Measurements from ENCODE around the gene COX6A1. TPM values are rescaled to one million over a fixed set of nuclear protein-coding genes. Genes with fewer than 3 reads are reported as not detected.
A peak's percentile ranks its signal among the peaks of the same experiment; 100 is the strongest.

Gene COX6A1
- polyA plus RNA-seq, 1 donor from 2014 or later = 2,017 TPM

- Histone ChIP-seq H4K20me1 (ENCODE audit: insufficient read depth) (peaks cover 8% of the 10 kb centered on the region), H3K79me2 (replicated peaks; ENCODE audit: insufficient read depth, low read length) (peaks cover 56% of the 10 kb centered on the region), H3K27ac (ENCODE audit: low read length) (peak overlapping the region; percentile 95)
Observed at GRCh38 chr12:120468821-120469449, 31.0 kb downstream of the COX6A1 start.

GRCh38 chr12:120469450-120470149 is 31.7 kb downstream of the COX6A1 start, which contains the start of gene SRSF9:
Gene SRSF9 (minus strand): TSS chr12:120469748. CDS start chr12:120469609, 139 bp downstream.
- H4K20me1 ChIP-seq (ENCODE audit: insufficient read depth) = peaks cover 8% of the 10 kb centered on the region
- no peaks in the 10 kb centered on the region for H3K27me3 ChIP-seq (ENCODE audit: insufficient read depth, low read depth, low read length)
- peak within 1 kb of the TSS; percentile 95 for H3K27ac ChIP-seq (ENCODE audit: low read length)
- H3K4me2 ChIP-seq (ENCODE audit: low read length) = peak within 1 kb of the TSS; percentile 91
- peaks cover 7% of the 10 kb centered on the region for H3F3A ChIP-seq (ENCODE audit: insufficient read depth, low read length, poor library complexity, severe bottlenecking)
- H3K79me2 ChIP-seq (replicated peaks; ENCODE audit: insufficient read depth, low read length) = peaks cover 50% of the 10 kb centered on the region
- H3K9ac ChIP-seq (ENCODE audit: low read length) = peak within 1 kb of the TSS; percentile 95
- peak within 1 kb of the TSS; percentile 97 for H3K4me3 ChIP-seq (ENCODE audit: low read length)
- peaks cover 10% of the 10 kb centered on the region for H3K36me3 ChIP-seq (ENCODE audit: insufficient read depth, low read length)
- H3K9me3 ChIP-seq (ENCODE audit: low read length) = no peaks in the 10 kb centered on the region
- peak within 1 kb of the TSS; percentile 78 for H2AFZ ChIP-seq (ENCODE audit: low read depth, low read length)
- H3K9me2 ChIP-seq (ENCODE audit: insufficient read depth, low read length) = no peaks in the 10 kb centered on the region
- TF ChIP-seq MXI1 (conservative IDR thresholded peaks at IDR 0.05; ENCODE audit: poor library complexity, severe bottlenecking) (peak; percentile 94), SMC3 (conservative IDR thresholded peaks at IDR 0.05; ENCODE audit: poor library complexity) (peak; percentile 76), EP300 (conservative IDR thresholded peaks at IDR 0.05; ENCODE audit: poor library complexity, severe bottlenecking) (peak; percentile 77), EZH2 (IDR thresholded peaks at IDR 0.05; ENCODE audit: borderline replicate concordance, insufficient read depth, low read length, poor library complexity, severe bottlenecking) (no peak), TAF1 (IDR thresholded peaks at IDR 0.05; ENCODE audit: low read depth) (peak; percentile 87), REST (IDR thresholded peaks at IDR 0.05; ENCODE audit: borderline replicate concordance) (peak; percentile 74), POLR2AphosphoS5 (IDR thresholded peaks at IDR 0.05) (peak; percentile 94), RAD21 (conservative IDR thresholded peaks at IDR 0.05) (peak; percentile 65)

More at GRCh38 chr12:120468821-120469449, 31.0 kb downstream of the COX6A1 start:
- Histone ChIP-seq H3K36me3 (ENCODE audit: insufficient read depth, low read length) (peaks cover 15% of the 10 kb centered on the region), H2AFZ (ENCODE audit: low read depth, low read length) (peak overlapping the region; percentile 40), H3K27me3 (ENCODE audit: insufficient read depth, low read depth, low read length) (no peaks in the 10 kb centered on the region), H3F3A (ENCODE audit: insufficient read depth, low read length, poor library complexity, severe bottlenecking) (peaks cover 7% of the 10 kb centered on the region), H3K9ac (ENCODE audit: low read length) (peak overlapping the region; percentile 95), H3K9me2 (ENCODE audit: insufficient read depth, low read length) (no peaks in the 10 kb centered on the region), H3K4me2 (ENCODE audit: low read length) (peak overlapping the region; percentile 62), H3K4me3 (ENCODE audit: low read length) (peak overlapping the region; percentile 97), H3K9me3 (ENCODE audit: low read length) (no peaks in the 10 kb centered on the region)
- no peak for TF ChIP-seq REST (IDR thresholded peaks at IDR 0.05; ENCODE audit: borderline replicate concordance)
- no peak for TF ChIP-seq TAF1 (IDR thresholded peaks at IDR 0.05; ENCODE audit: low read depth)
- TF ChIP-seq, protein P1, sequence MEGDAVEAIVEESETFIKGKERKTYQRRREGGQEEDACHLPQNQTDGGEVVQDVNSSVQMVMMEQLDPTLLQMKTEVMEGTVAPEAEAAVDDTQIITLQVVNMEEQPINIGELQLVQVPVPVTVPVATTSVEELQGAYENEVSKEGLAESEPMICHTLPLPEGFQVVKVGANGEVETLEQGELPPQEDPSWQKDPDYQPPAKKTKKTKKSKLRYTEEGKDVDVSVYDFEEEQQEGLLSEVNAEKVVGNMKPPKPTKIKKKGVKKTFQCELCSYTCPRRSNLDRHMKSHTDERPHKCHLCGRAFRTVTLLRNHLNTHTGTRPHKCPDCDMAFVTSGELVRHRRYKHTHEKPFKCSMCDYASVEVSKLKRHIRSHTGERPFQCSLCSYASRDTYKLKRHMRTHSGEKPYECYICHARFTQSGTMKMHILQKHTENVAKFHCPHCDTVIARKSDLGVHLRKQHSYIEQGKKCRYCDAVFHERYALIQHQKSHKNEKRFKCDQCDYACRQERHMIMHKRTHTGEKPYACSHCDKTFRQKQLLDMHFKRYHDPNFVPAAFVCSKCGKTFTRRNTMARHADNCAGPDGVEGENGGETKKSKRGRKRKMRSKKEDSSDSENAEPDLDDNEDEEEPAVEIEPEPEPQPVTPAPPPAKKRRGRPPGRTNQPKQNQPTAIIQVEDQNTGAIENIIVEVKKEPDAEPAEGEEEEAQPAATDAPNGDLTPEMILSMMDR (IDR thresholded peaks at IDR 0.05; ENCODE audit: poor library complexity, severe bottlenecking) = no peak
- no peak for TF ChIP-seq EP300 (conservative IDR thresholded peaks at IDR 0.05; ENCODE audit: poor library complexity, severe bottlenecking)
- TF ChIP-seq EZH2 (IDR thresholded peaks at IDR 0.05; ENCODE audit: borderline replicate concordance, insufficient read depth, low read length, poor library complexity, severe bottlenecking) = no peak
- no peak for TF ChIP-seq RAD21 (conservative IDR thresholded peaks at IDR 0.05)
- no peak for TF ChIP-seq MXI1 (conservative IDR thresholded peaks at IDR 0.05; ENCODE audit: poor library complexity, severe bottlenecking)
- no peak for TF ChIP-seq SMC3 (conservative IDR thresholded peaks at IDR 0.05; ENCODE audit: poor library complexity)
- no peak for TF ChIP-seq POLR2AphosphoS5 (IDR thresholded peaks at IDR 0.05)

All from neural cell (in vitro differentiated cells).